ENCODE measurements around the gene CBX2.
A peak's percentile ranks its signal among the peaks of the same experiment; 100 is the strongest.

Gene CBX2

DNA sequence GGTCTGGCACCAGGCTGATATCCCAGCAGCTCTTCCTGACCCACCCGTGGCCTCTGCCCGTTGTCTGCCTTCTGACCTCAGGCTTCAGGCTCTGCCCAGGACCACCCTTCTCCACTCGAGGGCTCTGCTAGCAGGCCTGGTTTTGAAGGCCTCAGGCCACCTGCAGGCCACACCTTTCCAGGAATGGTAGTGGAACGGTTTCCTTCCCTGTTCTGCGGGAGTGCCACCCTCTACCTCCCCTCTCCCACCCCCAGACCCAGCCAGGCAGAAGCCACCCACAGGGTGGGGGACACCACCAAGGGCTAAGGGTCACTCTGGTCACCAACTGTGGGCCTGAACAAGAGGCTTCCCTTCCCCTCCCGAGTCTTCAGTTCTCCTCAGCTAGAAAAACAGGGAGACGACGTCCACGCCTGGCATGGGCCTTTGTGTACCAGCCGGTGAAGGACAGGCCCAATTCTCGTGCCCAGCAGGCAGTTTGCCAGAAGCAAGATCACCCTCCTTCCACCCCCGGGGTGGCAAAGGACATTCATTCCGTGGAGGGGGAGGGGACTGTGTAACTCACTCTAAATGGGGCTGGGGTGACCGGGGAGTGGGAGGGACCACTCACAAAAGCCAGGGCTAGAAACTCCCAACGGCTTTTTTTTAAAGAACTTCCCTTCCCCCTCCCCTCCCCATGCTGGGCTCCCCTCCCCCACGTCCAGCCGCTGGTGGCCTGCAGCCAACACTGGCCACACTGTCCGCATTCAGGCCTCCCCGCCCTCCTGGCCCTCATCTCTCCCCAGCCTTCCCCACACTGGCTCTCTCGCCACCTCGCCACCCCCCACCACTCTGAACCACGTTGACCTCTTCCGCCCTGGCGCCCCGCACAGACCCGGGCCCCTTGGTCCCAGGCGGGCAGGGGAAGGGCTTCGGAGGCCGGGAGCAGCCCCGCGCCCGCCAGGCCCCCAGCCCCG, 53.6 kb downstream of the CBX2 start:
- no peak for DNase-seq

DNA sequence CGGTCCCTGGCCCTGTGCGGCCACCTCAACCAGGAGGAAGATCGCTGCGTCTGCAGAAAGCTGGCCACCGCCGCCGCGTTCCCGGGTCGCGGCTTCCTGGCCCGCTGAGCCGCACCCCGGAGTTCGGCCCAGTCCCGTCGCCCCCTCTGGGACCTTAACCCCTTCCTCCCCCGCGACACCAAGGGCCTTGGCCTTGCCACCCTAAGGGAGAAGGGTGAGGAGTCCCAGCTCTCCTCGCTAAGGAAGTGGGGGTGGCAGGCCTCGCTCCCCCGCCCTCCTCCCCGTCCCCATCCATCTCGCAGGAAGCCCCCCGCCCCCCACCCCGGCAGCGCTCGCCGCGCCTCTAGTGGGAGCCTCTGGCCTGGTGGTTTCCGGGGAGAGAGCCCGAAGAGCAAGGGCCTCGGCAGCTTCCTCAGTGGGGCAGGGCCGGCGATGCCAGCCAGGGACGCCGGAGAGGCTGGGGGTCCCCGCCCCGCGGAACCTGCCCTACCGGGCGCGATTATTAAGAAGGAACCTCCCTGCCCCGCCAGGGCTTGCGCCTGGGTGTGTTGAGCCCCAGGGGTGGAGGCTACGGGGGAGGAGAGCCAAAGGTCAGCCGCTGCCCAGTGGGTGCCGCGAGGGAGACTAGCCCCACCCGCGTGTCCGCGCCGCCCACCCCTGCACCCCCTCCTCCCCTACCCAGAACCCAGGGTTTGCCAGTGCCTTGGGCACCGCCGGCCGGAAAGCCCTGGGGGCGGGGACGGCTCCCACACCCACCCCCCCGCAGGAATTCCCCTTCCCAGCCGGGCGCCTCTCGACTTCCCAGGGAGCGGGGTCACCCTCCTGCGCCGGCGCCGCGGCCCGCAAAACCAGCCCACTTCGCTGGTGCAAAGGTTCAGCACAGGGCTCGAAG, 54.5 kb downstream of the CBX2 start:
- DNase-seq = no peak

DNA sequence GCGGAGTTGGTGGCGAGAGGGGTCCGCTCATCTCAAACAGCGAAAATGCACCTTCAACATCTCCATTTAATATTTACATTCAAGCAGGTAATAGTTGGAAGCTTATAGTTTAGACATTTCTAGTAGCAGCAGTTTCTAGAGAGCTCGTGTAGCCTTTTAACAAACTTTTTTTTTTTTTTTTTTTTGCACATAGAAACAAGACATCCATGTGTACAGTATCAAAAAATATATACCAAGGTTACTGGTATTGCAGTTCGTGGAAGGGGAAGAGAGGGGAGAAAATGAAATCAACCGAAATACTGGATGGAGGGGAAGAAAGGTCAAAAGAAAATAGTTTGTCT, 55.1 kb downstream of the CBX2 start:
- DNase-seq = no peak

DNA sequence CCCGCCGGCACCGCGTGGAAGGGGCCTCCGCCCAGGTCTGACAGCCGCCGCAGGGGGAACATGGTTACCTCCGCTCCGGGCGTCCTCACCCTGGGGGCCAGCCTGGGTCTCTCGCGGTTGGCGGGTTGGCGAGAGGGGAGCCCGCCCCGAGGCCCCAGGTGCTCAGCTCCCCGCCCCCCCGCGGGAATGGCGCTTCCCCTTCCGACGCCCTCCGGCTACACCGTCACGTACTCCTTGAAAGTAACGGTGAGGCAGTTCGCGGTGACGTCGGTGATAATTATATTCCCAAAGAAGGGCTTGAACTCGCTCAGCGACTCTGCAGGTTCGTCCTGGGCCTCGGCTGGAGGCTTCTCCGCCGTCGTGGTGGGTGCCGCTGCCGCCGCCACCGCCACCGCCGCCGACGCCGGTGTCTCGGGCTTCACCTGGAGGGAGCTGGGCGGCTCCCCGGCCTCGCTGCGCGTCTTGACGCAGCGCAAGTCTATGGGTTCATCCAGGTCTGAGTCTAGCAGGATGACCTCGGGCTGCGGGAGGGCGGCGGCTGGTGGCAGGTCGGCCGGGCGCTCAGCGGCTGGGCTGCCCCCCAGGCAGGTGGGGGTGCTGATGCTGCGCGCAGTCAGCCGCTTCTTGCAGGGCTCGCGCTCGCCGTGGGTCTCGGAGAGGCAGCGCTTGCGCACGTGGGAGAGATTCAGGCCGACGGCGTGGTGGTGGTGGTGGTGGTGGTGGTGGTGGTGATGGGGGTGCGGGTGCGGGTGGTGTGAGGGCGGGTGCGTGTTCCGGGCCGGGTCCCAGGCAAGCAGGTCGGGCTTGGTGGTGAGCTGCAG, 56.0 kb downstream of the CBX2 start:
- DNase-seq = no peak

DNA sequence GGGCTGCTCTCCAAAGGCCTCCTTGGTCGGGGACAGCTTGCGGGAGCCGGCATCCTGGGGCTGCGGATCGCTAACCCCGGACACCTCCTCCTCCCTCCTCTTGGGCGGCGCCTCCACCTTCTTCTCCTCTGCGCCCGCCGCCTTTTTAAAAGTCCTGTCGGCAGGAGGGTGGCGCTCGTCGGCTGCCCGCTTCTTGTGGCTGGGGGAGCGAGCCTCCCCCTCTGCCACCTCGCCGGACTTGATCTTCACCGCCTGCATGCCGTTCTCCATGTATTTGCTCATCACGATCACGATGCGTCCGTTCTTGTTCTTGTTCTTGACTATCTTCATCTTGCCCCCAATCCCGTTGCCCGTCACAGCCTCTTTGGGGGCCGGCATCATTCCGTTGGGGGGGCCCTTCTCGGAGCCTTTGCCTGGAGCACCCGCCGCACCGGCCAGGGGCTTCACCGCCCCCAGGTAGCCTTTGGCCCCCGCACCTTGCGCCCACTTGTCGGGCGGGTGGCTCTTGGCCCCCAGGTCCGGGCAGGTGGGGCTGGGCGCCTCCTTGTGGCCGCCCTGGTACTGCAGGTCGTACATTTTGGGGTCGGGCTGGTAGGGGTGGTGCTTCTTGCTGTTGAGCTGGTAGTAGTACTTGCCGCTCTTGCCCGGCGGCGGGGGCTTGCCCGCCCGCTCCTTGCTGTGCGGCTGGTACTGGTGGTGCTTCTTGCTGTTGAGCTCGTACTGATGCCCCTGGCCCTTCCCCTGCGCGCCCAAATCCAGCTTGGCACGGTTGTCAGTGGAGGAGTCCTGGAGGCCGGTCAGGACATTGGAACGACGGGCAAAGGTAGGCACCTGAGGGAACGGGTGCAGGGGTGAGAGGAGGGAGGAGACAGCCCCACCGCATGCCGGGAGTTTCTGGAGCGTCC, 56.9 kb downstream of the CBX2 start:
- no peak for DNase-seq

DNA sequence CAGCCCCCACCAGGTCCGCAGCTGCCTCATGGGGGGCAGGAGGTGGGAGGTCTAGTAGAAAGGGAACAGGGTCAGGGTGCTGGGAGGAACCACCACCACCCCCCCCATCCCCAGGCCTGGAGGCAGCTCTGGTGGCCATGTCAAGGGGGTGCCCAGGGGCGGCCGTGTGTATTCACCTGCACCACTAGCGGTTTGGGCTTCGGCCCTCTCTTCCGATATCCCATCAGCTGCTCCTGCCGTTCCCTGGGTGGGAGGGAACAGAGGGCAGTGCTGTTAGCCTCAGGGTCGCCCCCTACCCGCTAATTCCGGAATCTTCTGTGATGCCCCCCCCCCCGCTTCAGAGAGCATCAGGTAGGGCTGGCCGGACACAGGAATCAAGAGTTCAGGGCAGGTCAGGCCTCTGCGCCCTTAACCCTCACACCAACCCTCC, 57.5 kb downstream of the CBX2 start:
- DNase-seq = no peak

DNA sequence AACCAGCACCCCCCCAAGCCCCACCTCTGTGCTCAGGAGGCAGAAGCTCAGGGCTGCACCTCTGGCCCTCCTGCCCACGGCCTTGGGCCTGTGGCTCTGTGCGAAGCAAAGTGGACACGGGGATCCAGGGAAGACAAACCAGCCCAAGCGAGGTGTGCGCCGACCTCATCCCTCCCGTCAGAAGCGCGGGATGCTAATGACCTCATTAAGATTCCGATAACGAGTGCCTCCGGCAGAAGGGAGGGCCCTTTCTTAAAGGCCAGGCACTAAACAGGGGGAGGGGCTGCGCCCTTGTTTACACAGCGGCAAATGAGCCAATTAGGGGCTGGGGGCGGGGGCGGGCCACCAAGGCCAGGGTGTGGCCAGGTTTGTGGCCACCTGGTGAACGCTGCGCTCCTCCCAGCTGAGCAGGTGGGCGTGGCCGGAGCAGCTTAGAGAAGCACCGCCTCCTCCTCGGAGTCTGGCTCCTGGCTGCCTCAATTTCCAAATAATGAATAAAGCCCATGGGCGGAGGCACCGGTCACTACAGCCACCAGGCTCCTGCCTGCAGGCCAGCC, 58.1 kb downstream of the CBX2 start:
- DNase-seq = no peak

DNA sequence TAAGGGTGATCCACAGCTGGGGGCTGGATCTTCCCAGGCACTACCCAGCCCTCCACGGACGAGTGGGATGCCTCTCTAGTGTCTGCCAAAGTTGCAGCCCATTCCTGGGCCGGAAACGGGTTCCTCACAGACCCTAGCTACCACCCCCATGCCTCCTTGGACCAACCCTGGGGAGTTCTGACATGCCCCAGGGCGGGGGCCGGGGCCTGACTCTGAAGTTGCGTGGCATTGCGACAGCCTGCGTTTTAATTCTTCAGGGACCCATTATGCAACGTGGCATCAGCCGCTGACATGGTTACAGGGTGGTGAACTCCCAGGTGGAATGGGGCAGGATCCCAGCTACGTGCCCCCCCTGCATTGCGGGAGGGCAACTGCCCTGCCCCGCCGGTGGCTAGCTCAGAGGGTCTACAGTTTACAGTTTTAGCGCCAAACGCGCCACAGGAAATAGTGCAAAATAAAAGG, 58.6 kb downstream of the CBX2 start:
- peak; percentile 84 to 88 for DNase-seq

DNA sequence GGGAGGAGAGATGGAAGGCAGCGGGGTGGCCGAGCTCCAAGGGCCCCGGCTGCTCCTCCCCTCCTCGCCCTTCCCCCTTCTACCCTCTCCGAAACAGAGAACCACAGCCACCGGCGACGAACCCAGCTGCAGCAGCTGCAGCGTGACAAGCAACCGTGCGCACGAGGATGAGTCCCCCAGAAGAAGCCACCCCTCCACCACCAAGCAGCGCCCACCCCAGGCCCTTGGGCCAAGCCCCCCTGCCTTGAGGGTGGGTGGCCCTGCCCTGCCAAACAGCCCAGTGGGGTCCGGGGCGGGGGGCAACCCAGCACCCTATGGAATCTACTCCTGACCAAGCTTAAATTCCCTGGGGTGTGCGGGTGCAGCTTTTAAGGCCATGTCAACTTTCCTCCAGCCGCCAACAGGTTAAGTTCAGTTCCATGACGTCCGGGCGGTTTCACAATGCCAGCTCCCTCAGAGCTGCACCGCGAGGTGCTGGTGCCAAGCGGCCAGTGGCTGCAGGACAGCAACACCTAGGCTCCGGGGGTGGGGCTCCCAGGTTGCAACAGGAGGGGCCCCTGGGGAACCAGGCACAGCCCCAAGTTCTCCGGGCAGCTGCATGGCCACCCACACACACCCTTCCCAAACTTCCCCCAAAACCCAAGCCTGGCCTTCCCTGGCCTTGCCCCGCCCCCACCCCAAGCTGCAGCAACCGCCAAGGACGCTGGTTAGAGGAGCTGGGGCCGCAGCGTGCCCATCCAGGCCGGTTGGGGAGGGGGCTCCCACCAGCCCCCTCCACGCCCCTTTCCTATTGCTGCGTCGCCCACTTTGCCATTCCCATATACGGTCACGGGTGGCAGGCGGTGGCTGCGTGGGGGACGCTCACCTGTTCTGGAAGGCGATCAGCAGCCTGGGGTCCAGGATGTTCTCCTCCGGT, 59.3 kb downstream of the CBX2 start:
- DNase-seq = peak; percentile 92 to 94
